A673 (cell line): Measurements from ENCODE around the gene MED15. TPM values are rescaled to one million over a fixed set of nuclear protein-coding genes. Genes with fewer than 3 reads are reported as not detected.
"Not testable (repeated sequence)": the region's sequence is repeated elsewhere in the genome, so short reads cannot be mapped to it uniquely, and the experiment has no call there.

Source experiments
- BruUV-seq: library from RNA; stranded (reverse); fragments of 400-500 nt; replicated peaks from 2 replicates; lab custom pipeline; 2021; lab: Mats Ljungman, UMichigan
- CTCF ChIA-PET: fragments of 300-600 bp; sonication (Branson Sonifier 250); formaldehyde crosslinking; loops from one replicate; lab custom pipeline; 2022; ENCODE audit warnings: antibody characterized with exemption; lab: Charles Lee
- POLR2A ChIA-PET: fragments of 300-600 bp; sonication (Branson Sonifier 250); formaldehyde crosslinking; loops from one replicate; lab custom pipeline; 2022; ENCODE audit warnings: antibody characterized with exemption; ENCODE audit not compliant: low non-redundant PET; lab: Charles Lee
- DNase-seq: peaks from one replicate; pipeline ENCODE4 v3.0.0-alpha.2; 2015; ENCODE audit warnings: low spot score
- H3K27ac ChIP-seq: fragments of 200-600 bp; sonication (generic); 2 replicates; pipeline ENCODE4 v1.5.1; 2016; ENCODE audit warnings: mixed run types, low read depth, mild to moderate bottlenecking, mixed read lengths, antibody characterized with exemption, low read length; ENCODE audit not compliant: poor library complexity, severe bottlenecking
- H3K27me3 ChIP-seq: fragments of 200-600 bp; sonication (generic); replicated peaks from 2 replicates; pipeline ENCODE4 v1.6.1; 2017; ENCODE audit warnings: mixed run types, low read depth, mild to moderate bottlenecking, mixed read lengths, antibody characterized with exemption, low read length; ENCODE audit not compliant: insufficient read depth, poor library complexity
- H3K36me3 ChIP-seq: fragments of 200-600 bp; sonication (generic); 2 replicates; pipeline ENCODE4 v1.6.1; 2016; ENCODE audit warnings: mixed run types, mild to moderate bottlenecking, mixed read lengths, antibody characterized with exemption, low read length; ENCODE audit not compliant: insufficient read depth, poor library complexity, severe bottlenecking
- H3K4me1 ChIP-seq: fragments of 200-600 bp; sonication (generic); 2 replicates; pipeline ENCODE4 v1.6.1; 2017; ENCODE audit warnings: mixed run types, mild to moderate bottlenecking, mixed read lengths, antibody characterized with exemption, low read length; ENCODE audit not compliant: insufficient read depth, poor library complexity, severe bottlenecking
- H3K4me3 ChIP-seq: fragments of 200-600 bp; sonication (generic); 2 replicates; pipeline ENCODE4 v1.5.1; 2016; ENCODE audit warnings: low read depth, mixed run types, mild to moderate bottlenecking, mixed read lengths, low read length; ENCODE audit not compliant: poor library complexity, severe bottlenecking
- H3K9me3 ChIP-seq: fragments of 200-600 bp; sonication (generic); 2 replicates; pipeline ENCODE4 v1.6.1; 2016; ENCODE audit warnings: mixed run types, low read depth, mild to moderate bottlenecking, mixed read lengths, antibody characterized with exemption, low read length; ENCODE audit not compliant: poor library complexity, severe bottlenecking
- EZH2 ChIP-seq: fragments of 200-600 bp; sonication (generic); IDR thresholded peaks from 2 replicates; pipeline ENCODE4 v1.6.1; 2017; ENCODE audit warnings: borderline replicate concordance, low read depth, mild to moderate bottlenecking, mixed read lengths, antibody characterized with exemption, low read length; ENCODE audit not compliant: poor library complexity, severe bottlenecking
- intact Hi-C: fragments of 100-400 bp; cut with micrococcal nuclease; formaldehyde crosslinking; loops from one replicate; pipeline ENCODE4 v1.10.0; 2022; ENCODE audit not compliant: unreplicated experiment
- total RNA-seq: library from RNA; stranded (reverse); gene quantifications from 2 replicates; pipeline ENCODE4 v1.2.3, GENCODE V29; 2021
- TF ChIP-seq, protein P1 (sequence below): fragments of 300-800, 200-600 bp; sonication (generic); conservative IDR thresholded peaks from 2 replicates; pipeline ENCODE4 v1.5.1; 2017; ENCODE audit warnings: low read depth, mild to moderate bottlenecking, antibody characterized with exemption, low read length, moderate library complexity, mixed read lengths

Gene MED15
- total RNA-seq, 1 experiment from 2014 or later: 96.2 TPM

DNA sequence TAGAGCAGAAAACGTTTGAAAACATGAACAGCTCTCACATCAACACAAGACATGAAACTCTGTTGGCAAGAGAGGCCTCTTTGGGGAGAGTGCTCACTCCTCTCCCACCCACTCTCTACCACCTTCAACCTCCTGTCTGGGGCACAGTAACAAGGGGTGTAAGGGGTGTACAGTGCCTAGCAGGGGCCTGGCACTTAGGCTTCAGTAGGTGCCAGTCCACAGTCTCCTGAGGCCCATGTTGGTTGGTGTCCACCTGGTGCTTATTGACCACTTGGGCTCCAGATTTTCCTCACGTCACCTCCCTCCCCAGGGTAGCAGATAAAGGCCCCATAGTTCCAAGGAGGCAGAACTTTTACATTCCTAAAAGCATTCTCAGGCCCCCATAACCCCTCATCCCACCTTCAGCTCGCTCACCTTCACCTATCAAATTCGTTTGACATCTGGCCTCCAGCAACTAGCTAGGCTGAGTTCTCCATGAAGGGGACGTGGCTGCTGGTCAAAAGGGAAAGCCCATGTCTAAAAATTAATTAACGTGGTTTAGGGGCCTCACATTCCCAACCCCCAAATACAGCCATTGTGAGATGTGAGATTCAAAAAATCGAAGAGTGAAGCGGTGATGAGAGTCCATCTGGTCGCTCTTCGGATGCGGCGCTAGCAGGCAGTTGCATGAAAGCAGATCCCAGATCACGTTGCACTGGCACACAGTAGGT is 712 bp upstream of the MED15 start:
- BruUV-seq: no TSS peak
- intact Hi-C loops: no loop called here
- Histone ChIP-seq H3K36me3 (no peaks in the 10 kb centered on the region), H3K27me3 (no peaks in the 10 kb centered on the region), H3K4me3 (peak overlapping the region; percentile 89), H3K27ac (peak overlapping the region; percentile 95), H3K4me1 (peaks cover 22% of the 10 kb centered on the region), H3K9me3 (no peaks in the 10 kb centered on the region)
- POLR2A ChIA-PET: interaction anchor here (0.6 kb wide), 1 partner anchor 9 kb away, joined by 4 read pairs; no protein-coding TSS in a partner anchor
- no peak for DNase-seq
- CTCF ChIA-PET: no interaction called here
- TF ChIP-seq, protein P1, sequence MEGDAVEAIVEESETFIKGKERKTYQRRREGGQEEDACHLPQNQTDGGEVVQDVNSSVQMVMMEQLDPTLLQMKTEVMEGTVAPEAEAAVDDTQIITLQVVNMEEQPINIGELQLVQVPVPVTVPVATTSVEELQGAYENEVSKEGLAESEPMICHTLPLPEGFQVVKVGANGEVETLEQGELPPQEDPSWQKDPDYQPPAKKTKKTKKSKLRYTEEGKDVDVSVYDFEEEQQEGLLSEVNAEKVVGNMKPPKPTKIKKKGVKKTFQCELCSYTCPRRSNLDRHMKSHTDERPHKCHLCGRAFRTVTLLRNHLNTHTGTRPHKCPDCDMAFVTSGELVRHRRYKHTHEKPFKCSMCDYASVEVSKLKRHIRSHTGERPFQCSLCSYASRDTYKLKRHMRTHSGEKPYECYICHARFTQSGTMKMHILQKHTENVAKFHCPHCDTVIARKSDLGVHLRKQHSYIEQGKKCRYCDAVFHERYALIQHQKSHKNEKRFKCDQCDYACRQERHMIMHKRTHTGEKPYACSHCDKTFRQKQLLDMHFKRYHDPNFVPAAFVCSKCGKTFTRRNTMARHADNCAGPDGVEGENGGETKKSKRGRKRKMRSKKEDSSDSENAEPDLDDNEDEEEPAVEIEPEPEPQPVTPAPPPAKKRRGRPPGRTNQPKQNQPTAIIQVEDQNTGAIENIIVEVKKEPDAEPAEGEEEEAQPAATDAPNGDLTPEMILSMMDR: no peak
- no peak for TF ChIP-seq EZH2

DNA sequence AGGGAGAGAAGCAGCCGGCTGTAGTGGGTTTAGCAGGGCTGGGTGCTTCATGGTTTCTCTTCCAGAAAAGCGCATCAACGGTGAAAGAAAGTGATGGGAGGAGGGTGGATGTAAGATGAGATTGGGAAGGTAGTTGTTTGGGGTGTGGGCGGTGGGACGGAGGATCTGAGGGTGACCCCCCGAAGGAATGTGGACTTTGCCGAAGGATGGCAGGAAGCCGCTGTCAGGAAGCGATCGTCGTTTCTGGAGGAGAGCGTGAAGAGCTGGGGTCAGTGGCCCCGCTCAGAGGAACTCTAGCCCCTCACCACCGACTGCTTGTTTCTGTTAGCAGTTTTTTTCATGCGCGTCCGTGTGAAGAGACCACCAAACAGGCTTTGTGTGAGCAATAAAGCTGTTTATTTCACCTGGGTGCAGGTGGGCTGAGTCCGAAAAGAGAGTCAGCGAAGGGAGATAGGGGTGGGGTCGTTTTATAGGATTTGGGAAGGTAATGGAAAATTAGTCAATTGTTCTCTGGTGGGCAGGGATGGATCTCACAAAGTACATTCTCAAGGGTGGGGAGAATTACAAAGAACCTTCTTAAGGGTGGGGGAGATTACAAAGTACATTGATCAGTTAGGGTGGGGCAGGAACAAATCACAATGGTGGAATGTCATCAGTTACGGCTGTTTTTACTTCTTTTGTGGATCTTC is 801 bp downstream of the MED15 start:
- Histone ChIP-seq H3K4me1 (peaks cover 22% of the 10 kb centered on the region), H3K4me3 (peak overlapping the region; percentile 89), H3K27ac (peak overlapping the region; percentile 95)
- H3K9me3 ChIP-seq, DNase-seq, H3K36me3 ChIP-seq, intact Hi-C loops, H3K27me3 ChIP-seq, BruUV-seq: not testable (repeated sequence)
- CTCF ChIA-PET: interaction anchor here (0.6 kb wide), 1 partner anchor 90 kb away, joined by 7 read pairs; no protein-coding TSS in a partner anchor
- POLR2A ChIA-PET: interaction anchor here (0.6 kb wide), 1 partner anchor 38 kb away, joined by 16 read pairs; no protein-coding TSS in a partner anchor

DNA sequence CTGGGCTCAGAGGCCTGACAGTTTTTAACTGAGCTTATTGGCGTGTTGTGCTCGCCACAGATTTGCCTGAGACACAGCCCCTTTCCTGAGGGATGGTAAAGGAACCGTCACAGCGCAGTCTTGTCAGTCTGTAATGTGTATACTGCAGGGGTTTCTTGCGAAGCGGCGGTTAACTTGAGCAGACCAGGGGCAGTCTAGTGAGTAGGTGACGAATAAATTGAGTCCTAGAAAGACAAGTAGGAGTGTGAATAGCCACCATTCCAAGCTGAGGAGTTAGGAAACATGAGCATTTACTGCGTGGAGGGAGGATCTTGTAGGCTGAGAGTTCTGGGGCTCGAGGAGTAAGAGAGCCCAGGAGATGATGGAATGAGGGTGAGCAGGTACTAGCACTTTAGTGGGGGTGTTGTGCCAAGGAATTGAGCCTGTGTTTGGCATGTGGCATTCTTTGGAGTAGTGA is 1.4 kb downstream of the MED15 start:
- CTCF ChIA-PET: interaction anchor here (0.6 kb wide), 1 partner anchor 90 kb away, joined by 7 read pairs; no protein-coding TSS in a partner anchor
- intact Hi-C loops: no loop called here
- peak overlapping the region; percentile 89 for H3K4me3 ChIP-seq
- TF ChIP-seq, protein P1: no peak
- no peak for TF ChIP-seq EZH2
- POLR2A ChIA-PET: no interaction called here
- H3K9me3 ChIP-seq: no peaks in the 10 kb centered on the region
- DNase-seq: no peak
- H3K36me3 ChIP-seq: no peaks in the 10 kb centered on the region
- H3K27me3 ChIP-seq: no peaks in the 10 kb centered on the region
- H3K4me1 ChIP-seq: peaks cover 21% of the 10 kb centered on the region
- peak overlapping the region; percentile 60 for H3K27ac ChIP-seq
- BruUV-seq: TSS peak; percentile 82
